Left ventricle myocardium superior (tissue), 1 donor: ENCODE data around the gene PRKAR2B. TPM values are rescaled to one million over a fixed set of nuclear protein-coding genes. Genes with fewer than 3 reads are reported as not detected.

ENCODE experiments used
- ATAC-seq: fragments of 200-7000 bp; cut with Tn5 transposase; one replicate; pipeline ENCODE4 v1.9.1; 2020; ENCODE audit warnings: mild to moderate bottlenecking, moderate library complexity
- DNase-seq: peaks from one replicate; pipeline ENCODE4 v3.0.0-alpha.2; 2020
- intact Hi-C: fragments of 100-400 bp; cut with micrococcal nuclease; formaldehyde crosslinking; loops from one replicate; pipeline ENCODE4 v1.11.0; 2022
- total RNA-seq: library from RNA; stranded (reverse); fragmentation: NEBNext Ultra II Directional; extraction: Animal tissue kit (Norgen Biotek cat#: 25700); gene quantifications from one replicate; pipeline ENCODE4 v1.2.1, GENCODE V29; 2021
- donor health status: DM: no; HTN: yes; CAD: no; lungs with severe emphysema.

PRKAR2B gene
- total RNA-seq, 1 donor from 2014 or later: 24.2 TPM

DNA sequence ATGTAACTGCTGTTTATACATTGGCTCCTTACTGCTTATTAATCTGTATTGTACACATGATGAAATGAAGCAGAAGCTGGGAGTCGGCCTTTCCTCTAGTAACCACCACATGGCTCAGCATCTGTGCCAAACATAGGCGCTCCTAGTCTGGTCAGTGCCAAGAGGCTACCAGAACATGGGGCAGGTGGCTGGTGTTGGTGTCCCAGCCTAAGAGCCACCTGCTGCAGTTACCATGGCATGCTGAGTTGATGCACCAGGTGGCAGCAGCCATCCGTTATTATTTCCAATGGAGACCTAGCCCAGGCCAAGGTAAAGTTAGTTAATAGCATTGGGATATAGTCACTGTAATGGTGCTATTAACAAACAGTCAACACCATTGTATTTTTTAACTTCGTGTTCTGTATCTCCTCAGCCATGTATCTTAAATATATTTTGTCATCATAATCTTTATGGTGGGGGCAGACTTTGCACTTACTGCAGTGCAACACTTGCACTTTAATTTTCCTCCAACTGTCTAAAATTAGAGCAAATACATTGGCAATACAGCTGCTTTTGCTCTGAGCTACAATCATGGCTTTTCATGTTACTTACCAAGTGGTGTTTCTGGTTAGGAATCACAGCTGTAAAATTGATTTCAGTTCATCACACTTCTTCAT lies 157.4 kb downstream of the PRKAR2B start:
- intact Hi-C loops: loop anchor here (10.0 kb wide), 2 partner anchors 263 to 523 kb away; no protein-coding TSS in a partner anchor
- ATAC-seq (peak; percentile 92), DNase-seq (peak; percentile 72)

- ATAC-seq: no peak
- DNase-seq: no peak
- intact Hi-C loops: loop anchor here (10.0 kb wide), 2 partner anchors 261 to 521 kb away; no protein-coding TSS in a partner anchor
Measured at GRCh38 chr7:107203607-107204006, 159.1 kb downstream of the PRKAR2B start.

GRCh38 chr7:107206136-107206535 lies 161.6 kb downstream of the PRKAR2B start:
- DNase-seq: no peak
- intact Hi-C loops: loop anchor here (10.0 kb wide), 2 partner anchors 259 to 519 kb away; no protein-coding TSS in a partner anchor
- no peak for ATAC-seq

DNA sequence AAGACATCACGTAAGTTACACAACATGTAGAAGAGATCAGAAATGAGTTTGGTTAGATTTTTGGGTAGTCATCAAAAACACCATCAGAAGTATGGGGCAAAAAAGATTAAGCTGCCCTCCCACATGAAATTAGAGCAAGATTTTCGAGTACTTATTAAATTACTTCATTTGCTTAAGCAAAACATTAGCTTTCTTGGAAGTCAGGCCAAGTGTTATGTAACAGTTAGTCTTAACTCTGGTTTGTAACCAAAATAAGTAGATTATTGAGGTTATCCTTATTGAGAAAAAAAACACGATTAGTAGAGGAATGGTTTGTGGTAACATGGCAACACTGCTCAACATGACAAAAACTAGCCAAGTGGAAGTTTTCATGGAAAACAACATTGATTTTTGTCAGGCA lies 162.2 kb downstream of the PRKAR2B start:
- ATAC-seq: no peak
- intact Hi-C loops: loop anchor here (10.0 kb wide), 2 partner anchors 258 to 518 kb away; no protein-coding TSS in a partner anchor
- DNase-seq: no peak

DNA sequence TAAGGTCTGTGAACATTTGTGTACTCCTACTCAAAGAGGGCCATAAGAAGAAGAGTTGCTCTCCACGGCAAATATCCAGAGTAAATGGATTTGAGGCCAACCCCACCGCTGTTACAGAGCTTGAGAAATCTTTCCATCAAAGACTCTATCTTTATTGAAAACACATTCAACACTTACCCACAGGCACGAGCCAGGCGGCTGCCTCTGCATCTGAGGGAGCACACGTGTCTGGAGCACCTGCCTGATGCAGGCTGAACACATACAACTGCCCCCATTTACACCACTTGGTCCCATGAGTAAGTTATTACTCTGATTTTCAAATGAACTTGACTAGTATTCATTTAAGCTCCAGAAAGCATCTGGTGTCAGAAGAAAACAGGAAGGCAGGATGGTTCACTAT lies 163.0 kb downstream of the PRKAR2B start:
- intact Hi-C loops: loop anchor here (10.0 kb wide), 2 partner anchors 257 to 517 kb away; no protein-coding TSS in a partner anchor
- no peak for DNase-seq
- no peak for ATAC-seq

- intact Hi-C loops: loop anchor here (10.0 kb wide), 2 partner anchors 257 to 517 kb away; no protein-coding TSS in a partner anchor
- ATAC-seq: peak; percentile 61
- DNase-seq: no peak
Measured at GRCh38 chr7:107208024-107208521, 163.6 kb downstream of the PRKAR2B start.

- ATAC-seq (no peak), DNase-seq (no peak)
- intact Hi-C loops: loop anchor here (10.0 kb wide), 2 partner anchors 256 to 516 kb away; no protein-coding TSS in a partner anchor
Measured at GRCh38 chr7:107208563-107208962, 164.1 kb downstream of the PRKAR2B start.

DNA sequence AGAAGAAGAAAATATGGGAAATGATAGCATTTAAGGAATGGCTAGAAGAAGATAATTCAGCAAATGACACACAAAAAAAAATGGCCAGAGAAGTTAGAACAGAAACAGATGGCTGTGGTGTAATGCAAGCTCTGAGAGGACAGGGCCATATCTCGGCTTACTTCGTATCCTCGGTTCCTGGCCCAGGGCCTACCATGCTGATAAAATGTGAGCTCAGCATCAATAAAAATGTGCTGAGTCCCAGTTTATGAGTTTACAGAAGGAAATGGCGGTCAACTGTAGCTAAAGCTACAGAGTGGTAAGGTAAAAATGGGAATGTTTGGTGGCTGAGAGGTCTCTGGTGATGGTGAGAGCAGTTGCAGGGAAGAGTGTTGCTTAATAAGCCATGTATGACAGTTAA lies 165.1 kb downstream of the PRKAR2B start:
- intact Hi-C loops: loop anchor here (10.0 kb wide), 2 partner anchors 255 to 515 kb away; no protein-coding TSS in a partner anchor
- no peak for DNase-seq
- peak; percentile 41 for ATAC-seq

DNA sequence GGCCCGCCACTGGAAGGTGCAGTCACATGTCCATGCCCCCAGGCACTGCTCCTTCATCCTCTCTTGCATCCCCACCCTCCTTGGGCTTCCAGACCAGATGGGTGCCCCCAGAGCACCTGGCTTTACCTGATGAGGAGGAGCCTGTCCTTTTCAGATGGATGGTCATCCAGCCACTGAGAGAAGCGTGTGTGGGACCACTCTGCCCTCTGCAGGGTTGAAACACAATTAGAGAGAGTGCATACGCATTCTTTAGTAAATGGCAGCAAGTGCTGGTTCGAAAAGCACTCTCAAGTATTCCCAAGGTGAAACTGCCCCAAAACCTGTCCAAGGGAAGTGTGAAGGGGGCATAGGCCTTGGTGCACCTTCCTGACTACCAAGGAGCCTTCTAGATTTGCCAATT lies 165.9 kb downstream of the PRKAR2B start:
- DNase-seq (no peak), ATAC-seq (no peak)
- intact Hi-C loops: no loop called here

Other genes with a start within 250 kb of the PRKAR2B start
- gene PIK3CG, start 179.4 kb upstream of the PRKAR2B start, total RNA-seq: 2.3 TPM
- gene HBP1, start 124.3 kb downstream of the PRKAR2B start, total RNA-seq: 81.4 TPM